Measurements from ENCODE around the gene ASCL1.

The ASCL1 gene

GRCh38 chr12:102946042-102946441 lies 11.4 kb upstream of the ASCL1 start:
- peaks cover 0 to 21% of the 10 kb centered on the region in 2 donors for H3K27me3 ChIP-seq
- intact Hi-C loops (cut with DNase I; ENCODE audit: low total_unique reads): no loop called here

DNA sequence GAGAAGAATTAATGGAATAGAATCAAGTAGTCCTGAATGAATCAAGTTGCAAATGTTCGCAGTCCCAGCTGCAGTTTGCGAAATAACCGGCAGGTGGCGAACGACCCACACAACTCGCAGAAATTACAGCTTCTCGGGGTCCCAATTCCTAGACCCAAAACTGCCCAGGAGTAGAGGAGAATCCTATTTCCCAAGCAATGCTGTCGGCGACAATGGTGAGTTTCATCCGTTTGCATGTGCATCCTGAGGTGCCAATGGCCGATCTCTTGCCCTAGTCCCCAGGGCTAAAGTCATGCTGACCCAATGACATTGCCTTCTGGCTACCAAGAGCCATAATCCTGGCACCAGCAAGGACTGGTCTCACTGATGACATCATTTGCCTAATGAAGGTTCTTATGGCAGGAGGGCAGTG lies 8.5 kb upstream of the ASCL1 start:
- Histone ChIP-seq H3K4me3 (no peak overlapping the region), H3K27me3 (peaks cover 0 to 33% of the 10 kb centered on the region in 2 donors), H3K27ac (no peak overlapping the region), H3K36me3 (no peaks in the 10 kb centered on the region), H3K9me3 (no peaks in the 10 kb centered on the region), H3K4me1 (peaks cover 0 to 8% (median 0%) of the 10 kb centered on the region in 4 donors)
- intact Hi-C loops (cut with DNase I; ENCODE audit: low total_unique reads): no loop called here
- peak in 1 of 2 donors; percentile 40 for DNase-seq
- TF ChIP-seq, protein P1, sequence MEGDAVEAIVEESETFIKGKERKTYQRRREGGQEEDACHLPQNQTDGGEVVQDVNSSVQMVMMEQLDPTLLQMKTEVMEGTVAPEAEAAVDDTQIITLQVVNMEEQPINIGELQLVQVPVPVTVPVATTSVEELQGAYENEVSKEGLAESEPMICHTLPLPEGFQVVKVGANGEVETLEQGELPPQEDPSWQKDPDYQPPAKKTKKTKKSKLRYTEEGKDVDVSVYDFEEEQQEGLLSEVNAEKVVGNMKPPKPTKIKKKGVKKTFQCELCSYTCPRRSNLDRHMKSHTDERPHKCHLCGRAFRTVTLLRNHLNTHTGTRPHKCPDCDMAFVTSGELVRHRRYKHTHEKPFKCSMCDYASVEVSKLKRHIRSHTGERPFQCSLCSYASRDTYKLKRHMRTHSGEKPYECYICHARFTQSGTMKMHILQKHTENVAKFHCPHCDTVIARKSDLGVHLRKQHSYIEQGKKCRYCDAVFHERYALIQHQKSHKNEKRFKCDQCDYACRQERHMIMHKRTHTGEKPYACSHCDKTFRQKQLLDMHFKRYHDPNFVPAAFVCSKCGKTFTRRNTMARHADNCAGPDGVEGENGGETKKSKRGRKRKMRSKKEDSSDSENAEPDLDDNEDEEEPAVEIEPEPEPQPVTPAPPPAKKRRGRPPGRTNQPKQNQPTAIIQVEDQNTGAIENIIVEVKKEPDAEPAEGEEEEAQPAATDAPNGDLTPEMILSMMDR (IDR thresholded peaks at IDR 0.05): peak; percentile 48 to 63

More at GRCh38 chr12:102946042-102946441, 11.4 kb upstream of the ASCL1 start:
- Histone ChIP-seq H3K9me3 (no peaks in the 10 kb centered on the region), H3K4me1 (peaks cover 0 to 8% (median 0%) of the 10 kb centered on the region in 4 donors), H3K4me3 (no peak overlapping the region), H3K27ac (no peak overlapping the region), H3K36me3 (no peaks in the 10 kb centered on the region)
- TF ChIP-seq, protein P1 (IDR thresholded peaks at IDR 0.05): no peak
- DNase-seq: no peak

GRCh38 chr12:102950107-102950949 lies 7.1 kb upstream of the ASCL1 start:
- Histone ChIP-seq H3K27me3 (peaks cover 0 to 47% of the 10 kb centered on the region in 2 donors), H3K4me1 (peaks cover 0 to 8% (median 0%) of the 10 kb centered on the region in 4 donors), H3K4me3 (no peak overlapping the region), H3K9me3 (no peaks in the 10 kb centered on the region), H3K27ac (no peak overlapping the region), H3K36me3 (no peaks in the 10 kb centered on the region)
- TF ChIP-seq, protein P1 (IDR thresholded peaks at IDR 0.05): no peak
- intact Hi-C loops (cut with DNase I; ENCODE audit: low total_unique reads): loop anchor here (10.0 kb wide), 1 partner anchor 594 kb away; no protein-coding TSS in a partner anchor
- no peak for DNase-seq

GRCh38 chr12:102950950-102951619 lies 6.4 kb upstream of the ASCL1 start:
- TF ChIP-seq, protein P1 (IDR thresholded peaks at IDR 0.05): no peak
- H3K36me3 ChIP-seq: no peaks in the 10 kb centered on the region
- peaks cover 0 to 55% of the 10 kb centered on the region in 2 donors for H3K27me3 ChIP-seq
- H3K27ac ChIP-seq: no peak overlapping the region
- intact Hi-C loops (cut with DNase I; ENCODE audit: low total_unique reads): loop anchor here (10.0 kb wide), 1 partner anchor 594 kb away; no protein-coding TSS in a partner anchor
- no peaks in the 10 kb centered on the region for H3K9me3 ChIP-seq
- peaks cover 0 to 9% (median under 1%) of the 10 kb centered on the region in 4 donors for H3K4me1 ChIP-seq
- DNase-seq: no peak
- H3K4me3 ChIP-seq: no peak overlapping the region

- Histone ChIP-seq H3K36me3 (no peaks in the 10 kb centered on the region), H3K27me3 (peaks cover 0 to 62% of the 10 kb centered on the region in 2 donors), H3K27ac (no peak overlapping the region), H3K4me3 (no peak overlapping the region), H3K4me1 (peaks cover 0 to 16% (median 5%) of the 10 kb centered on the region in 4 donors), H3K9me3 (no peaks in the 10 kb centered on the region)
- no peak for DNase-seq
- TF ChIP-seq, protein P1 (IDR thresholded peaks at IDR 0.05): no peak
- intact Hi-C loops (cut with DNase I; ENCODE audit: low total_unique reads): loop anchor here (10.0 kb wide), 1 partner anchor 593 kb away; no protein-coding TSS in a partner anchor
Measured at GRCh38 chr12:102951841-102952240, 5.6 kb upstream of the ASCL1 start.

Data from tibial artery (tissue), 4 donors.